CD14-positive monocyte (primary cell): ENCODE data around the gene GABBR2. TPM values are rescaled to one million over a fixed set of nuclear protein-coding genes. Genes with fewer than 3 reads are reported as not detected.

Experiments
- DNase-seq, 3 donors: peaks; one replicate each; pipeline ENCODE4 v3.0.0-alpha.2; 2011 to 2022
- H2AFZ ChIP-seq: 2 replicates; pipeline ENCODE4 v1.6.0; 2012; ENCODE audit warnings: mild to moderate bottlenecking, low read depth, low read length, inconsistent platforms; ENCODE audit not compliant: insufficient read depth, poor library complexity, severe bottlenecking
- H3K27ac ChIP-seq, 2 donors: 1 replicate in 1 of 2; 2 replicates in 1 of 2; pipeline ENCODE4 v1.5.1; 2012 to 2013; ENCODE audit warnings: low read length in 2 of 2, control low read depth in 1 of 2, inconsistent platforms in 1 of 2, low read depth in 1 of 2, mild to moderate bottlenecking in 1 of 2
- H3K27me3 ChIP-seq, 2 donors: one replicate each; pipeline versions ENCODE4 v1.6.0 to v1.6.1; 2011 to 2013; ENCODE audit warnings: low read length in 2 of 2; ENCODE audit not compliant: control insufficient read depth in 2 of 2, insufficient read depth in 2 of 2
- H3K36me3 ChIP-seq, 2 donors: replicated peaks in 1 of 2; 1 replicate in 1 of 2; 2 replicates in 1 of 2; pipeline versions ENCODE4 v1.5.1 to v1.6.1; 2012 to 2013; ENCODE audit warnings: low read length in 2 of 2, control low read depth in 1 of 2, inconsistent platforms in 1 of 2, mild to moderate bottlenecking in 1 of 2; ENCODE audit not compliant: insufficient read depth in 2 of 2, control insufficient read depth in 1 of 2
- H3K4me1 ChIP-seq, 2 donors: 1 replicate in 1 of 2; 2 replicates in 1 of 2; pipeline versions ENCODE4 v1.5.1 to v1.6.1; 2012 to 2013; ENCODE audit warnings: low read length in 2 of 2, control low read depth in 1 of 2, inconsistent platforms in 1 of 2, mild to moderate bottlenecking in 1 of 2, moderate library complexity in 1 of 2; ENCODE audit not compliant: insufficient read depth in 2 of 2, control insufficient read depth in 1 of 2
- H3K4me2 ChIP-seq: replicated peaks from 2 replicates; pipeline ENCODE3; 2012; ENCODE audit warnings: low read length, moderate library complexity, mild to moderate bottlenecking; ENCODE audit not compliant: poor library complexity, severe bottlenecking; ENCODE audit errors: extremely low read depth
- H3K4me3 ChIP-seq, 3 experiments: fragments of 200-600 bp in 1 of 3; sonication (generic) in 1 of 3; replicated peaks in 1 of 3; 1 replicate in 2 of 3; 2 replicates in 1 of 3; pipeline ENCODE4 v1.5.1; 2011 to 2013; ENCODE audit warnings: low read length in 3 of 3, mild to moderate bottlenecking in 3 of 3, control low read depth in 2 of 3, low read depth in 2 of 3, inconsistent platforms in 1 of 3, moderate library complexity in 1 of 3
- H3K79me2 ChIP-seq: 2 replicates; pipeline ENCODE4 v1.6.0; 2012; ENCODE audit warnings: mild to moderate bottlenecking, control low read depth, inconsistent platforms, low read length, moderate library complexity; ENCODE audit not compliant: insufficient read depth
- H3K9ac ChIP-seq: 2 replicates; pipeline ENCODE4 v1.6.0; 2017; ENCODE audit warnings: low read length, mild to moderate bottlenecking; ENCODE audit not compliant: insufficient read depth, poor library complexity, severe bottlenecking
- H3K9me3 ChIP-seq, 2 donors: replicated peaks in 1 of 2; 1 replicate in 1 of 2; 2 replicates in 1 of 2; pipeline versions ENCODE4 v1.5.1 to v1.6.1; 2012 to 2013; ENCODE audit warnings: low read length in 2 of 2, control low read depth in 1 of 2; ENCODE audit not compliant: control insufficient read depth in 1 of 2, insufficient read depth in 1 of 2
- H4K20me1 ChIP-seq: 2 replicates; pipeline ENCODE4 v1.6.0; 2012; ENCODE audit warnings: mild to moderate bottlenecking, low read length, control low read depth, moderate library complexity; ENCODE audit not compliant: insufficient read depth
- H3K27ac Mint-ChIP-seq, 7 donors: one replicate each; pipeline ENCODE4 v1.8.0; 2020; ENCODE audit warnings: mild to moderate bottlenecking in 7 of 7, mixed read lengths in 7 of 7, moderate library complexity in 6 of 7, inconsistent platforms in 2 of 7
- H3K27me3 Mint-ChIP-seq, 3 donors: one replicate each; pipeline ENCODE4 v1.8.0; 2021 to 2022; ENCODE audit warnings: low read depth in 3 of 3, mild to moderate bottlenecking in 3 of 3, mixed read lengths in 3 of 3, moderate library complexity in 3 of 3, inconsistent platforms in 1 of 3
- H3K36me3 Mint-ChIP-seq, 2 donors: one replicate each; pipeline ENCODE4 v1.8.0; 2020; ENCODE audit warnings: mixed read lengths in 2 of 2, inconsistent platforms in 1 of 2, mild to moderate bottlenecking in 1 of 2
- H3K4me1 Mint-ChIP-seq: one replicate; pipeline ENCODE4 v1.8.0; 2020; ENCODE audit warnings: mild to moderate bottlenecking, mixed read lengths
- H3K4me3 Mint-ChIP-seq, 2 donors: one replicate each; pipeline ENCODE4 v1.8.0; 2020; ENCODE audit warnings: mild to moderate bottlenecking in 2 of 2, mixed read lengths in 2 of 2, moderate library complexity in 1 of 2
- H3K9me3 Mint-ChIP-seq, 7 donors: one replicate each; pipeline ENCODE4 v1.8.0; 2020 to 2022; ENCODE audit warnings: mixed read lengths in 7 of 7, mild to moderate bottlenecking in 6 of 7, moderate library complexity in 6 of 7, inconsistent platforms in 2 of 7
- CTCF ChIP-seq: fragments of 200-600 bp; IDR thresholded peaks from one replicate; pipeline ENCODE4 v1.8.0; 2022; ENCODE audit warnings: antibody characterized with exemption, mild to moderate bottlenecking
- WGBS: methylation state at CpG from one replicate; pipeline ENCODE4 v1.1.5; 2013; ENCODE audit warnings: missing lambda C conversion rate; ENCODE audit not compliant: insufficient coverage; 5-methylcytosine and 5-hydroxymethylcytosine counted together
- intact Hi-C, 2 donors: fragments of 100-400 bp; cut with micrococcal nuclease; formaldehyde crosslinking; loops; one replicate each; pipeline versions ENCODE4 v1.15.0 to v1.15.1; 2023
- polyA plus RNA-seq, 3 donors: library from polyadenylated mRNA; depleted of rRNA in 1 of 3; unstranded in 2 of 3; stranded (reverse) in 1 of 3; fragments of 300-500 nt in 2 of 3; fragments of >200 nt in 1 of 3; fragmentation: Illumina TruSeq in 2 of 3; gene quantifications; 1 replicate in 2 of 3; 2 replicates in 1 of 3; pipeline ENCODE4 v1.2.3, GENCODE V29; 2012 to 2021

The GABBR2 gene
- polyA plus RNA-seq, 3 donors, result not detected

DNA sequence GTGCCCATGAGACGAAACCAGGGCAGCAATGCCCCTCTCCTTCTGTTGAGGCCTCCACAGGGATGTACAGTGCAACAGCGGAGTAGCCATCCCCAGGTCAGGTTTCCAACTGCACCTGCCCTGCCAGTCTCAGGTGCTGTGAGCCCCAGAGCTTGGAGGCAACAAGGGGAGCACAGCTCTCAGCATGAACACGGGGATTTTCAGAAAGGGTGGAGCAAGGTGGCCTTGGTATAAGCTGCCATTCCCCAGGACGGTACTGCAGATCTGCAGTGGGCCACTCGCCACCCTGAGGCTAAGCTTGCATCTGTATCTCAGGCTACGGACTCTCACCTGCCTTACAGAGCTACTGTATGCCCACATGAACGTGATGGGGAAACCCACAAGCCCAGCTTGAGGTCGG is 103.6 kb downstream of the GABBR2 start:
- no peaks in the 10 kb centered on the region for H3K4me1 ChIP-seq
- H3K27me3 ChIP-seq, result peaks cover 0 to 6% of the 10 kb centered on the region in 2 donors
- no peak for DNase-seq
- H4K20me1 ChIP-seq, result no peaks in the 10 kb centered on the region
- Mint-ChIP-seq H3K36me3 (no peaks in the 10 kb centered on the region), H3K27ac (peak overlapping the region in 1 of 7 donors; percentile 17), H3K4me3 (no peak overlapping the region), H3K27me3 (peaks cover 14 to 20% (median 17%) of the 10 kb centered on the region in 3 donors), H3K4me1 (no peaks in the 10 kb centered on the region), H3K9me3 (peaks cover 0 to 2% (median 0%) of the 10 kb centered on the region in 7 donors)
- H3K4me3 ChIP-seq, result no peak overlapping the region
- no peak overlapping the region for H3K27ac ChIP-seq
- no peak for TF ChIP-seq CTCF
- 63% methylated on average over 8 of the region's 8 CpGs for WGBS
- no peaks in the 10 kb centered on the region for H3K9me3 ChIP-seq
- no peaks in the 10 kb centered on the region for H3K79me2 ChIP-seq
- intact Hi-C loops, result no loop called here
- no peak overlapping the region for H3K4me2 ChIP-seq
- H2AFZ ChIP-seq, result no peak overlapping the region
- no peak overlapping the region for H3K9ac ChIP-seq
- H3K36me3 ChIP-seq, result no peaks in the 10 kb centered on the region

- Mint-ChIP-seq H3K9me3 (no peaks in the 10 kb centered on the region), H3K27me3 (peaks cover 14 to 16% (median 14%) of the 10 kb centered on the region in 3 donors), H3K27ac (no peak overlapping the region), H3K4me3 (no peak overlapping the region), H3K36me3 (no peaks in the 10 kb centered on the region), H3K4me1 (no peaks in the 10 kb centered on the region)
- intact Hi-C loops, result no loop called here
- no peak overlapping the region for H3K9ac ChIP-seq
- no peaks in the 10 kb centered on the region for H3K9me3 ChIP-seq
- H3K79me2 ChIP-seq, result no peaks in the 10 kb centered on the region
- 96% methylated on average over 9 of the region's 13 CpGs for WGBS
- H4K20me1 ChIP-seq, result no peaks in the 10 kb centered on the region
- H3K4me2 ChIP-seq, result no peak overlapping the region
- H3K4me1 ChIP-seq, result no peaks in the 10 kb centered on the region
- H2AFZ ChIP-seq, result no peak overlapping the region
- no peaks in the 10 kb centered on the region for H3K27me3 ChIP-seq
- H3K4me3 ChIP-seq, result no peak overlapping the region
- DNase-seq, result no peak
- TF ChIP-seq CTCF, result no peak
- H3K27ac ChIP-seq, result no peak overlapping the region
- no peaks in the 10 kb centered on the region for H3K36me3 ChIP-seq
Observed at GRCh38 chr9:98603821-98604383, 104.8 kb downstream of the GABBR2 start.
